Endometrial microvascular endothelial cells (primary cell): ENCODE data around the gene CXorf51A. TPM values are rescaled to one million over a fixed set of nuclear protein-coding genes. Genes with fewer than 3 reads are reported as not detected.
"Not testable (repeated sequence)": the region's sequence is repeated elsewhere in the genome, so short reads cannot be mapped to it uniquely, and the experiment has no call there.

Source experiments
- in situ Hi-C: cut with HindIII; loops from 2 replicates; pipeline ENCODE4 v1.10.0; 2017; ENCODE audit warnings: low sequenced_read_pairs, low pct_unique_long_range_greater_than_20kb; ENCODE audit errors: inconsistent ontology term
- total RNA-seq: library from RNA; depleted of rRNA; stranded (reverse); fragments of >200 nt; gene quantifications from one replicate; pipeline ENCODE4 v1.2.3, GENCODE V29; 2015; ENCODE audit errors: inconsistent ontology term

The CXorf51A gene
- total RNA-seq, result not detected

GRCh38 chrX:146814644-146815043 lies at the start of gene CXorf51A:
CXorf51A (minus strand) TSS chrX:146814744; CDS start chrX:146814723, 21 bp downstream.
- in situ Hi-C loops, result not testable (repeated sequence)

GRCh38 chrX:146863566-146863965 lies 49.0 kb upstream of the CXorf51A start:
- in situ Hi-C loops, result no loop called here

- in situ Hi-C loops, result no loop called here
Measured at GRCh38 chrX:146854281-146854680, 39.7 kb upstream of the CXorf51A start.

GRCh38 chrX:146831994-146832393 lies 17.4 kb upstream of the CXorf51A start:
- in situ Hi-C loops, result no loop called here

GRCh38 chrX:146809471-146809870 lies 5.1 kb downstream of the CXorf51A start, which contains the start of gene CXorf51B:
CXorf51B (plus strand) TSS chrX:146809771; CDS start chrX:146809792, 21 bp downstream.
- in situ Hi-C loops, result not testable (repeated sequence)

Other genes starting within 250 kb of the CXorf51A start
- gene CXorf51B, start 5.0 kb downstream of the CXorf51A start, total RNA-seq, result not detected